ENCODE data around the gene ARPC5L.

GRCh38 chr9:124886461-124886860, 24.5 kb downstream of the ARPC5L start:
- TF ChIP-seq CTCF (IDR thresholded peaks at IDR 0.05; ENCODE audit: insufficient read depth, low read depth, low read length) = no peak
- no peak for TF ChIP-seq EZH2 (IDR thresholded peaks at IDR 0.05; ENCODE audit: insufficient read depth, low read length)
